ENCODE measurements around the gene MSRB1. TPM values are rescaled to one million over a fixed set of nuclear protein-coding genes. Genes with fewer than 3 reads are reported as not detected.

Gene MSRB1
- total RNA-seq, 1 donor from 2014 or later: 14.1 TPM

GRCh38 chr16:1976216-1976520 is 33.2 kb upstream of the MSRB1 start:
- no peak for TF ChIP-seq CTCF (IDR thresholded peaks at IDR 0.05; ENCODE audit: unreplicated experiment)
- H3K9me3 Mint-ChIP-seq: no peaks in the 10 kb centered on the region
- peaks cover 20% of the 10 kb centered on the region for H3K4me1 Mint-ChIP-seq
- peaks cover 29% of the 10 kb centered on the region for H3K27me3 Mint-ChIP-seq (ENCODE audit: low read depth)
- DNase-seq (ENCODE audit: low spot score in 2 of 2, unreplicated experiment in 2 of 2): no peak
- no peak overlapping the region for H3K27ac Mint-ChIP-seq
- H3K4me3 Mint-ChIP-seq: no peak overlapping the region
- H3K36me3 Mint-ChIP-seq: peaks cover 9% of the 10 kb centered on the region

- Mint-ChIP-seq H3K4me3 (no peak overlapping the region), H3K4me1 (peaks cover 22% of the 10 kb centered on the region)
- DNase-seq (ENCODE audit: low spot score in 2 of 2, unreplicated experiment in 2 of 2): no peak
Observed at GRCh38 chr16:1975432-1976215, 32.6 kb upstream of the MSRB1 start.

GRCh38 chr16:1974157-1975070 is 31.4 kb upstream of the MSRB1 start:
- Mint-ChIP-seq H3K36me3 (peaks cover 9% of the 10 kb centered on the region), H3K27ac (no peak overlapping the region), H3K27me3 (ENCODE audit: low read depth) (peaks cover 11% of the 10 kb centered on the region), H3K9me3 (no peaks in the 10 kb centered on the region), H3K4me3 (peak overlapping the region; percentile 38), H3K4me1 (peaks cover 22% of the 10 kb centered on the region)
- DNase-seq (ENCODE audit: low spot score in 2 of 2, unreplicated experiment in 2 of 2): no peak
- no peak for TF ChIP-seq CTCF (IDR thresholded peaks at IDR 0.05; ENCODE audit: unreplicated experiment)

More at GRCh38 chr16:1975432-1976215, 32.6 kb upstream of the MSRB1 start:
- TF ChIP-seq CTCF (IDR thresholded peaks at IDR 0.05; ENCODE audit: unreplicated experiment): no peak
- Mint-ChIP-seq H3K27ac (no peak overlapping the region), H3K9me3 (no peaks in the 10 kb centered on the region), H3K27me3 (ENCODE audit: low read depth) (peaks cover 23% of the 10 kb centered on the region), H3K36me3 (peaks cover 9% of the 10 kb centered on the region)

- no peak for TF ChIP-seq CTCF (IDR thresholded peaks at IDR 0.05; ENCODE audit: unreplicated experiment)
- no peak overlapping the region for H3K27ac Mint-ChIP-seq
Observed at GRCh38 chr16:1973461-1974156, 30.6 kb upstream of the MSRB1 start.

GRCh38 chr16:1972490-1972877 is 29.5 kb upstream of the MSRB1 start:
- DNase-seq (ENCODE audit: low spot score in 2 of 2, unreplicated experiment in 2 of 2): no peak

More at GRCh38 chr16:1973461-1974156, 30.6 kb upstream of the MSRB1 start:
- Mint-ChIP-seq H3K36me3 (peaks cover 9% of the 10 kb centered on the region), H3K4me1 (peaks cover 22% of the 10 kb centered on the region), H3K4me3 (peak overlapping the region; percentile 45), H3K9me3 (no peaks in the 10 kb centered on the region), H3K27me3 (ENCODE audit: low read depth) (peaks cover 6% of the 10 kb centered on the region)
- no peak for DNase-seq (ENCODE audit: low spot score in 2 of 2, unreplicated experiment in 2 of 2)

More at GRCh38 chr16:1972490-1972877, 29.5 kb upstream of the MSRB1 start:
- H3K4me1 Mint-ChIP-seq: peaks cover 22% of the 10 kb centered on the region
- peak overlapping the region; percentile 97 for H3K27ac Mint-ChIP-seq
- no peaks in the 10 kb centered on the region for H3K9me3 Mint-ChIP-seq
- H3K4me3 Mint-ChIP-seq: peak overlapping the region; percentile 93
- TF ChIP-seq CTCF (IDR thresholded peaks at IDR 0.05; ENCODE audit: unreplicated experiment): no peak
- H3K27me3 Mint-ChIP-seq (ENCODE audit: low read depth): peaks cover 1% of the 10 kb centered on the region
- peaks cover 7% of the 10 kb centered on the region for H3K36me3 Mint-ChIP-seq

Measured in mesothelial cell of epicardium (in vitro differentiated cells).